ENCODE data around the gene LRRN4.
A peak's percentile ranks its signal among the peaks of the same experiment; 100 is the strongest.
"Not testable (repeated sequence)": the region's sequence is repeated elsewhere in the genome, so short reads cannot be mapped to it uniquely, and the experiment has no call there.

Gene LRRN4

DNA sequence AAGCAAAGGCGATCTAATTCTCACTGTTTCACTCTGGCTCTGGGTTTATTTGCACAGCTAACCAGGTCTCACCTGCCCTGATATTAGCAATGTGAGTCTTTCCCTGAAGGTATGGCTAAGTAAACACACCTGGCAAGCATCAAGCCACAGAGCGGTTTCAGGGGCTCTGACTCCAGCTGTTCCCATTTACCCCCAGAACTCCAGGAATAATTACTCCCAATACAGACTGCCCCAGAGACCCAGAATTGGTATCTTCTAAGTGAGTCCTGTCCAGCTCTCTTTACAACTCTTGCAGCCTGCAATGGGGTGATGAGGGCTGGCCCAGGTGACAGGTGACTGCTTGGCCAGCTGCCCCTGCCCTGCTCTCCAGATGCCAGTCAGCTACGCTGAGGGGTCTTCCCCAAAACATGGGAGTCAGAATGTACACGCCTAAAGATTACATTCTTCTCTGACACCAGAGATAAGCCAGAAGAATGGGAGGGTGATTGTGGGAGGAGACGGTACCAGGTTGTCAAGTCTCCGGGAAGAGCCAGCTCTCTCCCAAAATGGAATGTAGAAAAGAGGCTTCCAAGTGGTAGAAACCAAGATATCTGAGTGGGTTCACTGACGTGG is 4.9 kb upstream of the LRRN4 start:
- peaks cover 6% of the 10 kb centered on the region for H3K27me3 ChIP-seq (ENCODE audit: insufficient read depth, low read length)
- H3K9me3 ChIP-seq (ENCODE audit: insufficient read depth, low read depth, low read length), result no peaks in the 10 kb centered on the region
- whole genome bisulfite sequencing, result 86% methylated on average over 7 of the region's 7 CpGs
- H3K4me3 ChIP-seq (ENCODE audit: low read length), result no peak overlapping the region
- H3K36me3 ChIP-seq (ENCODE audit: insufficient read depth, low read length), result no peaks in the 10 kb centered on the region
- peaks cover 7% of the 10 kb centered on the region for H3K4me1 ChIP-seq (ENCODE audit: insufficient read depth, low read length)
- H3K27ac ChIP-seq (ENCODE audit: low read depth, low read length), result 0 out of 2 replicates have a peak overlapping the region, but pooled peaks have one; percentile 22
- no peak overlapping the region for H3K9ac ChIP-seq (ENCODE audit: low read depth, low read length)

DNA sequence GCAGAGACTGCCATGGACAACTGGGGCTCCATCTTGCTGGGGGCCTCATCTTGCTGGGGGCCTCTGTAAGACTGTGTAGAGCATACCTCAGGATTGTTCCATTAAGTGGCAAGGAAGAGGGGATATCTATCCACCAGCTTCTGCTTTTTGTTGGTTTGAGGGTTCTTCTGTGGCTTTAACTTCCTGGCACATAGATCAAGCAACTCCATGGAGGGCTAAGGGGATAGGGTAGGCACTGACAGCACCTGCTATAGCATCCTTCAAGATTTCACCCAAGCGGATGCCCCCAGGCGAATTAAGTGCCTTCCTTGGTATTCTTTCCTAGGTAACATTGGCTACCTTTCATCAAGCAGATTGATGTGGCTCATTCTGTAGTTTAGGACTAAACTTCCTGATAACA is 3.8 kb upstream of the LRRN4 start:
- Histone ChIP-seq H3K9me3 (ENCODE audit: insufficient read depth, low read depth, low read length) (no peaks in the 10 kb centered on the region), H3K4me1 (ENCODE audit: insufficient read depth, low read length) (peaks cover 17% of the 10 kb centered on the region), H3K27ac (ENCODE audit: low read depth, low read length) (no peak overlapping the region), H3K27me3 (ENCODE audit: insufficient read depth, low read length) (peaks cover 17% of the 10 kb centered on the region), H3K36me3 (ENCODE audit: insufficient read depth, low read length) (no peaks in the 10 kb centered on the region), H3K4me3 (ENCODE audit: low read length) (no peak overlapping the region), H3K9ac (ENCODE audit: low read depth, low read length) (no peak overlapping the region)
- WGBS, result 94% methylated on average over 2 of the region's 2 CpGs

DNA sequence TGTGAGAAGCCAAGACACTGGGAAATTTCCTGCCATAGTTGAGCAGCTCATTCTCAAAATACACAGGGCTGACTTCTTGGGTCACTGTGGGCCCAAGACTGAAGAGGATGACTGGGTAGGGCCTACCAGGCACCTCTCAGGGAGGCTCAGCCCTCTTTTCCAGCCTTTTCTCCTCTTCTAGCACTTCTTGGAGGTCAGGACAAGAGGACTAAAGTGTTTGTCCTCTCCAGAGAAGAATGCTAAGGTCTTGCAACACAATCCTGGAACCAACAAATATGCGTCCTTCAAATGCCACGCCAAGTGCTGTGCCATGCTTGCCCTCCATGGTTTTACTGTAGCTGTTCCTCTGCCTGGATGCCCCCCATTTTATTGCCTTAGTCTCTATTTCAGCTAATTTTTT is 3.3 kb upstream of the LRRN4 start:
- H3K27me3 ChIP-seq (ENCODE audit: insufficient read depth, low read length), result peaks cover 23% of the 10 kb centered on the region
- no peaks in the 10 kb centered on the region for H3K36me3 ChIP-seq (ENCODE audit: insufficient read depth, low read length)
- H3K9ac ChIP-seq (ENCODE audit: low read depth, low read length), result no peak overlapping the region
- no peak overlapping the region for H3K27ac ChIP-seq (ENCODE audit: low read depth, low read length)
- peaks cover 17% of the 10 kb centered on the region for H3K4me1 ChIP-seq (ENCODE audit: insufficient read depth, low read length)
- WGBS, result 96% methylated on average over 2 of the region's 2 CpGs
- no peak overlapping the region for H3K4me3 ChIP-seq (ENCODE audit: low read length)
- no peaks in the 10 kb centered on the region for H3K9me3 ChIP-seq (ENCODE audit: insufficient read depth, low read depth, low read length)

DNA sequence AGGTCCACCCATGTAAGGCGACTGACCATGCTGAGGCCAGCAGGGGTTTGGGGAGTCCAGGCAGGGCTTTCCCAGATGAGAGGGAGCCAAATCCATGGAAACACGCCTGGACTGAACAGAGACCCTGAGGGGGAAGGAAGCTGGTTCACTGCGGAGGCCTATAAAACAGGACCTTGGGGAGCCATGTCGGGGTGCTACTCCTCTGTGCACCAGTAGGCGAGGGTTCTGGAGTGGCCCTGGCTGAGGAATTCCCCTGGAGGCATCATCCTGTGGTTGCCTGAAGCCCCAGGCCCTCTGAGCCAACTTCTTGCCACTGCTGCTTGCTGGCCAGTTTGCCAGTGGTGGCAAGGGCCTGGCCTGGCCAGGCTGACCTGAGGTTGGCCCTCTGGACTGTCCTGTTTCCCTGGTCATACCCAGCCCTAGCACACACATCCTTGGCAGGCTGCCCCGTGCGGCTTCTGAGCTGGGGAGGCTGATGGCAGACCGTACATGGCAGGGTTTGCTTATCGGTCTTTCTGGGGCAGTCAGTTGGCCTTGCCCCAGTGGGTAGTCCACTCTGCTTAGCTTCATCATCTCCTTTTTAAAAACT is 2.2 kb upstream of the LRRN4 start:
- WGBS, result 93% methylated on average over 9 of the region's 9 CpGs
- peaks cover 33% of the 10 kb centered on the region for H3K27me3 ChIP-seq (ENCODE audit: insufficient read depth, low read length)
- no peak overlapping the region for H3K27ac ChIP-seq (ENCODE audit: low read depth, low read length)
- H3K9me3 ChIP-seq (ENCODE audit: insufficient read depth, low read depth, low read length), result no peaks in the 10 kb centered on the region
- H3K4me1 ChIP-seq (ENCODE audit: insufficient read depth, low read length), result peaks cover 25% of the 10 kb centered on the region
- H3K36me3 ChIP-seq (ENCODE audit: insufficient read depth, low read length), result no peaks in the 10 kb centered on the region
- H3K9ac ChIP-seq (ENCODE audit: low read depth, low read length), result no peak overlapping the region
- no peak overlapping the region for H3K4me3 ChIP-seq (ENCODE audit: low read length)

DNA sequence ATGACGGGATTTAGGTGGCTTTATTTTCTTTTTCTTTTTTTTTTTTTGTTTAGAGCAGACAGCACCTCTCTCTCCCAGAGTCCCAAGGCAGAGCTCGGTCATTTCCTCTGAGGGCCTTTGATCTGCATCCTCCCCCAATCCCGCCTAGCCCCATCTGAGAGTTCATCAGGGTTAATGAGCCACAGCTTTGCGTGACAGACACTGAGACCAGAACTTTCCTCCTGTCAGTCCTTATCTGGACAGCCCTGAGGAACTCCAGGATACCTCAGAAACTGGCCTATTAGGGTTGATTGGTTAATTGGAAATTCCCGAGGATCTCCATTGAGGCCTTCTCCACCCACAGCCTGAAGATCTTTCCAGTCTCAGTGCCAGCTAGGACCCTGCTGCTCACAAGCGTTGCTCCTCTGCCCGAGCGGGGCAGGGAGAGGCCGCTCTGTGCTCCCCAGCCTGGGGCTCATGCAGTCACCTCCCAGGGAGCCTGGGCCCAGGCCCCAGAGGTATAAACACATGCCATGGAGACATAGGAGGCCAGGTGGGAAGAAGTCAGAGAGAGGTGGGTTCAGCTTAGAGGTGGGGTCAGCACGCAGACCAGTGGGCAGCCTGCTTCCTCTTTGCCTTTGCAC is 1.4 kb upstream of the LRRN4 start:
- Histone ChIP-seq H3K9ac (ENCODE audit: low read depth, low read length) (no peak overlapping the region), H3K4me3 (ENCODE audit: low read length) (no peak overlapping the region), H3K27ac (ENCODE audit: low read depth, low read length) (no peak overlapping the region), H3K36me3 (ENCODE audit: insufficient read depth, low read length) (no peaks in the 10 kb centered on the region), H3K27me3 (ENCODE audit: insufficient read depth, low read length) (peaks cover 41% of the 10 kb centered on the region), H3K9me3 (ENCODE audit: insufficient read depth, low read depth, low read length) (no peaks in the 10 kb centered on the region), H3K4me1 (ENCODE audit: insufficient read depth, low read length) (peaks cover 25% of the 10 kb centered on the region)
- 85% methylated on average over 9 of the region's 10 CpGs for WGBS

DNA sequence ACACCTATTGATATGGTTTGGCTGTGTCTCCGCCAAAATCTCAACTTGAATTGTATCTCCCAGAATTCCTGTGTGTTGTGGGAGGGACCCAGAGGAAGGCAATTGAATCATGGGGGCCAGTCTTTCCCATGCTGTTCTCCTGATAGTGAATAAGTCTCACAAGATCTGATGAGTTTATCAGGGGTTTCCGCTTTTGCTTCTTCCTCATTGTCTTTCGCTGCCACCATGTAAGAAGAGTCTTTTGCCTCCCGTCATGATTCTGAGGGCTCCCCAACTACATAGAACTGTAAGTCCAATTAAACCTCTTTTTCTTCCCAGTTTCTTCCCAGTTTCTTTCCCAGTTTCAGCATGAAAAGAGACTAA is 810 bp upstream of the LRRN4 start:
- not testable (repeated sequence) for H3K9me3 ChIP-seq (ENCODE audit: insufficient read depth, low read depth, low read length); H3K9ac ChIP-seq (ENCODE audit: low read depth, low read length); H3K4me3 ChIP-seq (ENCODE audit: low read length); H3K27ac ChIP-seq (ENCODE audit: low read depth, low read length); H3K36me3 ChIP-seq (ENCODE audit: insufficient read depth, low read length)
- 89% methylated on average over 4 of the region's 4 CpGs for WGBS
- peaks cover 25% of the 10 kb centered on the region for H3K4me1 ChIP-seq (ENCODE audit: insufficient read depth, low read length)
- H3K27me3 ChIP-seq (ENCODE audit: insufficient read depth, low read length), result peaks cover 47% of the 10 kb centered on the region

DNA sequence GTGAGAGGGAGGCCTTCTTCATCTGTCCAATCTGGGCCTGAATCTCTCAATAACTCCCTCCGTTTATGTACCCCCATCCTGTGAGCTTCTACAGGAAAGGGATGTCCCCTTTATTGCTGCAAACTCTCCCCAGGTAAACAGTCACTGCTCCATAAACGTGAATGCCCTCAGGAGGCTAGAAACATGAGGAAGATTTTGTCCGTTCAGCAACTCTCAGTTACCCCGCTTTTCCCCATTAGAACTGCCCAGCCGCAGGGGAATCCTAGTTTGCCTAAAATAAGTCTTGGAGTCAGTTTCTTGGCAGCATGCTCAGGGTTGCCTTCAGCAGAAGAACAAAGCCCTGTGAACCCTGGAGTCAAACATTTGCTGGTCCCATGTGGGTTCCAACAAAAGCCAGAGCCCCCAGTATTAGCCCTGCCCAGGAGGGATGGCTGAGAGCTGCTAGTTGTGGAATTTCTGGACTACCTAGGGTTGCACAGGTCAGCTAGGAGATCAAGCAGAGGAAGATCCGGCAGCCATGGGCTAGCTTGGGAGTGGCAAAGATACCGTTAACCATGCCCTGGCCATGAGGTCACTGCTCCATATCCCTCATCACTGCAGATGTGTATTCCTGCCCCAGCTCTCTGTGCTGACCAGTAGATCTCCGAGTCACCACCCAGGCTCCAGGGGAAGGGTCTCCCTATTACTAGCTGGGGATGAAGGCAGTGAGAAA is 640 bp downstream of the LRRN4 start:
- H3K4me3 ChIP-seq (ENCODE audit: low read length), result peak overlapping the region; percentile 61
- 74% methylated on average over 8 of the region's 8 CpGs for WGBS
- H3K4me1 ChIP-seq (ENCODE audit: insufficient read depth, low read length), result peaks cover 25% of the 10 kb centered on the region
- no peak overlapping the region for H3K9ac ChIP-seq (ENCODE audit: low read depth, low read length)
- H3K36me3 ChIP-seq (ENCODE audit: insufficient read depth, low read length), result no peaks in the 10 kb centered on the region
- H3K9me3 ChIP-seq (ENCODE audit: insufficient read depth, low read depth, low read length), result no peaks in the 10 kb centered on the region
- no peak overlapping the region for H3K27ac ChIP-seq (ENCODE audit: low read depth, low read length)
- H3K27me3 ChIP-seq (ENCODE audit: insufficient read depth, low read length), result peaks cover 58% of the 10 kb centered on the region

DNA sequence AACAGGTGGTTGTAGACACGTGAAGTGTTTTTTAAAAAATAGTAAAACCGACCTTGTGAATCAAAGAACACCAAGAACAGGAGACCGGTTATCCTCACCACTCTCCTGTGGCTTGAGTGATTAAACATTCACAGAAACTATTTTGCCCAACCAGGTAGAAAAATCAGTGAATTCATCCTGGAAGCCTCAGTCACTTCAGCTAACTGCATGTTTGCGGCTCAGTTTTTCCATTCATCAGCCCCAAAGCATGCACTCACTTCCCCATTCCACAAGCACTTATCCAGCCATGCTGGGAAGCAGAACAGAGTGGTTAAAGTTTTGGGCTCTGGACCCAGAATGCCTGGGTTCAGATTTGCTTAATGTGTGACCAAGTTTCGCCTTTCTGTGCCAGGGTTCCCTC is 2.4 kb downstream of the LRRN4 start:
- H3K36me3 ChIP-seq (ENCODE audit: insufficient read depth, low read length), result no peaks in the 10 kb centered on the region
- 0 out of 2 replicates have a peak overlapping the region, but pooled peaks have one; percentile 54 for H3K9ac ChIP-seq (ENCODE audit: low read depth, low read length)
- H3K27me3 ChIP-seq (ENCODE audit: insufficient read depth, low read length), result peaks cover 58% of the 10 kb centered on the region
- no peaks in the 10 kb centered on the region for H3K9me3 ChIP-seq (ENCODE audit: insufficient read depth, low read depth, low read length)
- peak overlapping the region; percentile 61 for H3K4me3 ChIP-seq (ENCODE audit: low read length)
- H3K27ac ChIP-seq (ENCODE audit: low read depth, low read length), result no peak overlapping the region
- WGBS, result 71% methylated on average over 5 of the region's 5 CpGs
- peaks cover 25% of the 10 kb centered on the region for H3K4me1 ChIP-seq (ENCODE audit: insufficient read depth, low read length)

DNA sequence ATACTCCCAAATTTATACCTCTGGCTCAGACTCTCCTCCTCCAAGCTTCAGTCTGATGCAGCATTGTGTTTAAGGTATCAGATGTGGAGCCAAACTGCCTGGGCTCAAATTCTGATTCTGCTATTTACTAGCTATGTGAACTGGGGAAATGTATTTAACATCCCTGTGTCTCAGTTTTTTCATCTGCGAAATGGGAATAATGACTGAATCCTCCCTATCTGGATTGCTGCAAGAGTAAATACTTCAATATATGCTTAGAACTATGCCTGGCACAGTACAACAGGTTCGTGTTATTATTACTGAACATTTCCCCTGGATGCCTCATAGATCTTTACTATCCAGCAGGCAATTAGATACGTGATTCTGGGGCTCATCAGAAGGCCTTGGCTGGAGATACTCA is 5.5 kb downstream of the LRRN4 start:
- H3K36me3 ChIP-seq (ENCODE audit: insufficient read depth, low read length), result no peaks in the 10 kb centered on the region
- peaks cover 15% of the 10 kb centered on the region for H3K4me1 ChIP-seq (ENCODE audit: insufficient read depth, low read length)
- H3K27ac ChIP-seq (ENCODE audit: low read depth, low read length), result no peak overlapping the region
- no peak overlapping the region for H3K4me3 ChIP-seq (ENCODE audit: low read length)
- H3K27me3 ChIP-seq (ENCODE audit: insufficient read depth, low read length), result peaks cover 48% of the 10 kb centered on the region
- H3K9me3 ChIP-seq (ENCODE audit: insufficient read depth, low read depth, low read length), result no peaks in the 10 kb centered on the region
- 92% methylated on average over 3 of the region's 3 CpGs for WGBS
- H3K9ac ChIP-seq (ENCODE audit: low read depth, low read length), result no peak overlapping the region

DNA sequence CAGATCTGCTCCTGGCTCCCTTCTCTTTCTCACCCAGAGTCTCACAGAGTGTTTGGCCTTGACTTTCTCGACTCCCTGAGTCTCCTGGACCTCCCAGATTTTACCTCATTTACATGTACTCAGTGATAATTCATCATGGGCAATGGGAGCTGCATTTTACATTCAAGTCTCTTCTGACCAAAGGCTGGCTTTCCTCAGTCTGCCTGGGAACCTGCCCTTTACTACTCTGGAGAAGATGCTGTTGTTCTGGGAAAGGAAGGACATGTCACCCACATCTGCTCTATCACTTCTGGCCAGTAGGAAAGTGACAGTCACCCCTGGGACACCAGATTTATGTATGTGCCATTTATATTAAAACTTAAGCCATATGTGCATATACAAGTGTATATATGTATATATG is 7.4 kb downstream of the LRRN4 start:
- Histone ChIP-seq H3K9ac (ENCODE audit: low read depth, low read length) (no peak overlapping the region), H3K27me3 (ENCODE audit: insufficient read depth, low read length) (peaks cover 28% of the 10 kb centered on the region), H3K36me3 (ENCODE audit: insufficient read depth, low read length) (no peaks in the 10 kb centered on the region), H3K9me3 (ENCODE audit: insufficient read depth, low read depth, low read length) (no peaks in the 10 kb centered on the region), H3K4me3 (ENCODE audit: low read length) (no peak overlapping the region), H3K27ac (ENCODE audit: low read depth, low read length) (no peak overlapping the region), H3K4me1 (ENCODE audit: insufficient read depth, low read length) (peaks cover 3% of the 10 kb centered on the region)
- WGBS, result 80% methylated on average over 1 of the region's 1 CpG

DNA sequence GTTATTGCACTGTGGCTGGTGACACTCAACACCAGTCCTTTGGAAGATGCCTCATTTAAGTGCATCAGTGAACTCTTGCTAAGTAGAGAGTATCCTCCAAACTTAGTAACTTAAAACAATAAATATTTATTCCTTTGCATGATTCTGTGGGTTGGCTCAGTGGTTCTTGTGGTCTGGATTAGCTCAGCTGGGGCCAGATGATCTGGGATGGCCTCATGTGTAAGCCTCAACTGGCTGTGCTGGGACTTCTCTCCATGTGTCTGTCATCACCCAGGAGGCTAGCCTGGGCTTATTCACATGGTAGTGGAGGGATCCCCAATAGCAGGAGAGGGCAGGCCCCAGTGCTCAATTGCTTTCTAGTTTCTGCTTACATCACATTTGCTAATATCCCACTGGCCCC is 8.3 kb downstream of the LRRN4 start:
- Histone ChIP-seq H3K27ac (ENCODE audit: low read depth, low read length) (no peak overlapping the region), H3K9ac (ENCODE audit: low read depth, low read length) (no peak overlapping the region), H3K27me3 (ENCODE audit: insufficient read depth, low read length) (peaks cover 20% of the 10 kb centered on the region), H3K9me3 (ENCODE audit: insufficient read depth, low read depth, low read length) (no peaks in the 10 kb centered on the region), H3K36me3 (ENCODE audit: insufficient read depth, low read length) (peaks cover 5% of the 10 kb centered on the region), H3K4me1 (ENCODE audit: insufficient read depth, low read length) (no peaks in the 10 kb centered on the region), H3K4me3 (ENCODE audit: low read length) (no peak overlapping the region)

Measured in HUES64 (cell line).